Keratinocyte (primary cell): ENCODE results near the gene CNOT8. TPM values are rescaled to one million over a fixed set of nuclear protein-coding genes. Genes with fewer than 3 reads are reported as not detected.

ENCODE experiments used
- DNase-seq: peaks from one replicate; pipeline ENCODE4 v3.0.0-alpha.2; 2011; ENCODE audit warnings: low read depth, missing footprints, low spot score
- FAIRE-seq: peaks from 2 replicates; lab custom pipeline; 2011; peaks lifted over from hg19 to GRCh38; lab: Jason Lieb, UNC
- H2AFZ ChIP-seq: 2 replicates; pipeline ENCODE4 v1.6.0; 2012; ENCODE audit warnings: low read length, control low read depth, inconsistent platforms; ENCODE audit not compliant: control insufficient read depth
- H3K27ac ChIP-seq: 2 replicates; pipeline ENCODE4 v1.5.1; 2011; ENCODE audit warnings: low read length; ENCODE audit not compliant: control insufficient read depth, insufficient read depth
- H3K27me3 ChIP-seq: 3 replicates; pipeline ENCODE4 v1.6.0; 2011; ENCODE audit warnings: low read length; ENCODE audit not compliant: control insufficient read depth, insufficient read depth; ENCODE audit errors: extremely low read depth
- H3K36me3 ChIP-seq, 2 experiments: 2 replicates in 1 of 2; 3 replicates in 1 of 2; pipeline ENCODE4 v1.5.1; 2011; ENCODE audit warnings: low read length in 2 of 2, mild to moderate bottlenecking in 1 of 2; ENCODE audit not compliant: control insufficient read depth in 2 of 2, insufficient read depth in 2 of 2; ENCODE audit errors: extremely low read depth in 1 of 2
- H3K4me1 ChIP-seq: 3 replicates; pipeline ENCODE4 v1.5.1; 2011; ENCODE audit warnings: low read length; ENCODE audit not compliant: control insufficient read depth, insufficient read depth; ENCODE audit errors: extremely low read depth
- H3K4me2 ChIP-seq: 3 replicates; pipeline ENCODE4 v1.6.0; 2011; ENCODE audit warnings: low read depth, low read length; ENCODE audit not compliant: control insufficient read depth, insufficient read depth; ENCODE audit errors: extremely low read depth
- H3K4me3 ChIP-seq, 3 experiments: fragments of 200-600 bp in 1 of 3; sonication (generic) in 1 of 3; 2 replicates in 2 of 3; 3 replicates in 1 of 3; pipeline ENCODE4 v1.5.1; 2011 to 2016; ENCODE audit warnings: low read length in 3 of 3, mild to moderate bottlenecking in 3 of 3, control low read depth in 2 of 3, inconsistent platforms in 1 of 3, low read depth in 1 of 3, mixed read lengths in 1 of 3, mixed run types in 1 of 3, moderate library complexity in 1 of 3; ENCODE audit not compliant: control insufficient read depth in 2 of 3, insufficient read depth in 2 of 3; ENCODE audit errors: extremely low read depth in 1 of 3
- H3K79me2 ChIP-seq: 2 replicates; pipeline ENCODE4 v1.6.0; 2012; ENCODE audit warnings: low read length; ENCODE audit not compliant: control insufficient read depth, insufficient read depth
- H3K9ac ChIP-seq: 3 replicates; pipeline ENCODE4 v1.6.0; 2011; ENCODE audit warnings: low read length; ENCODE audit not compliant: control insufficient read depth, insufficient read depth; ENCODE audit errors: extremely low read depth
- H3K9me1 ChIP-seq: 3 replicates; pipeline ENCODE4 v1.6.0; 2011; ENCODE audit warnings: low read length; ENCODE audit not compliant: control insufficient read depth, insufficient read depth; ENCODE audit errors: extremely low read depth
- H3K9me3 ChIP-seq: 2 replicates; pipeline ENCODE4 v1.5.1; 2012; ENCODE audit warnings: low read depth, low read length; ENCODE audit not compliant: control insufficient read depth
- H4K20me1 ChIP-seq: 3 replicates; pipeline ENCODE4 v1.6.0; 2011; ENCODE audit warnings: low read length; ENCODE audit not compliant: control insufficient read depth, insufficient read depth; ENCODE audit errors: extremely low read depth
- CTCF ChIP-seq, 3 experiments: IDR thresholded peaks in 1 of 3; conservative IDR thresholded peaks in 1 of 3; optimal IDR thresholded peaks in 1 of 3; 2 replicates in 2 of 3; 3 replicates in 1 of 3; pipeline versions ENCODE3 to v1.5.1; 2011; ENCODE audit warnings: low read length in 3 of 3, mild to moderate bottlenecking in 3 of 3, moderate library complexity in 2 of 3, control low read depth in 1 of 3, inconsistent platforms in 1 of 3; ENCODE audit not compliant: insufficient read depth in 2 of 3; ENCODE audit errors: extremely low read depth in 1 of 3
- EZH2 ChIP-seq: IDR thresholded peaks from one replicate; pipeline ENCODE4 v1.6.1; 2012; ENCODE audit warnings: inconsistent platforms, mild to moderate bottlenecking, low read length, moderate library complexity
- dilution Hi-C: fragments of 300-500 bp; cut with MboI; formaldehyde crosslinking; loops from one replicate; pipeline ENCODE4 v1.7.0; 2020; ENCODE audit warnings: low sequenced_read_pairs; ENCODE audit not compliant: extremely low pct_ligation_motif_present
- polyA plus RNA-seq, 5 experiments: library from polyadenylated mRNA; depleted of rRNA in 3 of 5; stranded (reverse) in 3 of 5; stranded (forward) in 1 of 5; unstranded in 1 of 5; fragments of >200 nt; gene quantifications; 1 replicate in 1 of 5; 2 replicates in 3 of 5; 3 replicates in 1 of 5; pipeline versions ENCODE4 v1.2.1 to v1.2.3, GENCODE V29; 2011 to 2012; ENCODE audit warnings: missing spikeins in 2 of 5, low read depth in 1 of 5, low replicate concordance in 1 of 5

The CNOT8 gene
- polyA plus RNA-seq, 1 donor (not counting 4 experiments of a cell fraction or from before 2014, with no cell fraction given) = 44.5 TPM

DNA sequence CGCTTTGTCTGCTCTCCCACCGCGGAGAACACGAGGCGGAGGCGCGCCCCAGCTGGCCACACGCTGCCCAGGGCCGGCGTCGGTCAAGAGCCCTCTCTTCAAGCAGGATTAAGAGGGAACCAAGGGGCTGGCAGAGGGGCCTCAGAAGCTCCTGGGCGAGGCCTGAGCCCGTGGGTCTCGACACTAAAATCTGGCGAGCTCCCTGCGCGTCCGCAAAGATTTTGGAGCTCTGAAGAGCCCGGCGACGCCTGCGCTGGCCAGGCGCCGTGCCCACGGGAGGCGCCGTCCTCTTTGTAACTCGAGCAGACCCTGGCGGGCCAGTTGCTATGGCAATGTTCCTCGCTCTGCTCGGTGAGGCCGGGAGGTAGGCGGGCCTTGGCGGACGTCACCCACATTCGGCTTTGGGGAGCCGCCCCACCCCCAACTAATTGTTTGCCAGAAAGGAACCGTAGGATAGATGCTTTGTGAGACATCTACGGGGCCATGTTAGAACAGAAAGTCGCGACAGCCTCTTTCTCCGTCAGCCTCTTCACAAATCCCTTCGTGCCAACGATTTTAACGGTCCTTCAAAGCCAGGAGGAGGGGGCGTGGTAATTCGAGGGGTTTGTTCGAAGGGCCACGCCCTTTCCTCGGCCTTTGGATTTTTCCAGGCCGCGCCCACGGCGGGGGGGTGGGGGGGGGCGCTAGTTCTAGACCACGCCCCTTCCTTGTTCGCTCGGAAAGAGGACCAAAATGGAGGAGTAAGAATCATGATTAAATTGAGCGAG, 714 bp upstream of the CNOT8 start:
- no peaks in the 10 kb centered on the region for H3K9me1 ChIP-seq
- peaks cover 43% of the 10 kb centered on the region for H3K79me2 ChIP-seq
- H3K4me2 ChIP-seq = peak overlapping the region; percentile 80
- peak overlapping the region; percentile 94 for H3K9ac ChIP-seq
- FAIRE-seq (no peak), DNase-seq (peak; percentile 41)
- peak overlapping the region; percentile 88 for H3K27ac ChIP-seq
- no peaks in the 10 kb centered on the region for H3K9me3 ChIP-seq
- dilution Hi-C loops = no loop called here
- H4K20me1 ChIP-seq = no peaks in the 10 kb centered on the region
- peaks cover 0 to 2% of the 10 kb centered on the region in 2 experiments for H3K36me3 ChIP-seq
- TF ChIP-seq CTCF (optimal IDR thresholded peaks at IDR 0.05 in 1 of 3, IDR thresholded peaks at IDR 0.05 in 1 of 3, conservative IDR thresholded peaks at IDR 0.05 in 1 of 3; ENCODE audit: extremely low read depth in 1 of 3, insufficient read depth in 2 of 3, low read length in 3 of 3) (peak in 1 of 3 experiments; percentile 12), EZH2 (no peak)
- H3K4me1 ChIP-seq = peaks cover 19% of the 10 kb centered on the region
- no peaks in the 10 kb centered on the region for H3K27me3 ChIP-seq
- peak overlapping the region; percentile 95 for H2AFZ ChIP-seq
- peak overlapping the region; percentile 80 to 90 (median 87) for H3K4me3 ChIP-seq

DNA sequence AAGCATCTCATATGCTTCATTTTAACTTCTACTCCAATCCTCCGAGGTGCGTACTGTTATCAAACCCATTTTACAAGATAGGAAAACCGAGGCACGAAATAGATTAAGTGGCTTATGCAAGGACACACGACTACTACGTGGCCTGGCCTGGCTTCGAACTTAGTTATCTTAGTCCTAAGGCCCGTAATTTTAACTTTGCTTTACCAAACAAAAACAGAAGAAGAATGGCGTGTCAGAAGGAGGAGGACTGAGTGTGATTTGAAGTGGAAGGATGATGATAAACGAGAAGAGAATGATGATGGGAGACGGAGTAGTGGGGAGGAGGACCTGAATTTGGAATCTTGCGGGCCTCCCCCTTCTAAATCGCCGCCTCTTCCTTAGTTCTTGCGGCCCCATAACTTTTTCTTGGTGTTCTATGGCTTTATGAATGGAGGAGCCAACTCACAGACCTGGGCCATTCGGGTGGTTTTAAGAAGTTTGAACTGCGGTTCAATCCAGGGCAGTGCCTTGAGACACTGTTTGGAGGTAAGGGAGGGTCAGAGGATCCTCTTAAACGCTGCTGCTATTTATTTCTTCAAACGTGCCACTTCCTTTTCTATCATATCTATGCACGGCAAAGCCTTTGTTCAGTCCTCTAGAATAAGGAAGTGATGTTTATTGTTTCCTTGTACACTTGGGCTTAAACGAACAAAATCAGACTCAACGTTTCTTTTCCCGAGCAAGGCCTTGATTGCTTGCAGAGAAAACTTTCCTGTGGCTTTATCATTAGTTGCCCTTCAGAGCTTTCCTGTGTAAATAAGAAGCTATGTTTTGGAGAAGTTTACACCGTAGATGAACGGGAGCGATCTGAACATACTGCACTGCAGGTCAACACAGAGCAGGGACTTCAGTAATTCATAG, 795 bp downstream of the CNOT8 start:
- FAIRE-seq = no peak
- peak overlapping the region; percentile 64 for H2AFZ ChIP-seq

More for the DNA sequence above, 795 bp downstream of the CNOT8 start:
- TF ChIP-seq CTCF (optimal IDR thresholded peaks at IDR 0.05 in 1 of 3, IDR thresholded peaks at IDR 0.05 in 1 of 3, conservative IDR thresholded peaks at IDR 0.05 in 1 of 3; ENCODE audit: extremely low read depth in 1 of 3, insufficient read depth in 2 of 3, low read length in 3 of 3) (no peak), EZH2 (no peak)
- Histone ChIP-seq H3K4me2 (peak overlapping the region; percentile 100), H3K36me3 (peaks cover 4 to 7% of the 10 kb centered on the region in 2 experiments), H3K27ac (peak overlapping the region; percentile 88), H3K4me3 (peak overlapping the region; percentile 80 to 90 (median 87)), H4K20me1 (no peaks in the 10 kb centered on the region), H3K9ac (peak overlapping the region; percentile 94), H3K27me3 (no peaks in the 10 kb centered on the region), H3K9me1 (no peaks in the 10 kb centered on the region), H3K79me2 (peaks cover 55% of the 10 kb centered on the region), H3K4me1 (peaks cover 19% of the 10 kb centered on the region), H3K9me3 (no peaks in the 10 kb centered on the region)
- dilution Hi-C loops = no loop called here
- no peak for DNase-seq
